ENCODE measurements around the gene F2RL3.
"Not testable (repeated sequence)": the region's sequence is repeated elsewhere in the genome, so short reads cannot be mapped to it uniquely, and the experiment has no call there.

Gene F2RL3

GRCh38 chr19:16922592-16922934, 33.8 kb downstream of the F2RL3 start:
- DNase-seq (ENCODE audit: low read depth in 2 of 2): no peak

DNA sequence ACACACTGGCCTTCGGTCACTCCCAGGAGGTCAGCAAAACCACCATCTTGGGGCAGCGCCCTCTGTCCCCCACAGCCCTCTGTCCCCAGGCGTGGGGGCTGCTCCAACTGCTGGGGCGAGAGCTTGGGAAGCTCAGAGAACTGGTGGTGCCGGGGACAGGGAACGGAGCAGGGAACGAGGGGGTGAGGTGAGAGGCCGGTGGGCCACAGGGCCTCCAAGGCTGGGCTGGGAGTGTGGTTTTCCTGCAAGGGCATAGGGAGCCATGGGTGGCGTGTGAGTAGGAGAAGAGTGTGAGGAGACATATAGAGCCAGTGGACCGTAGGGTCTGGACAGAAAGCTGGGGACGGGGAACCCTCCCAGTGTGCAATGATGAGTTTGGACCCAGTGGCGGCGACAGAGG, 34.1 kb downstream of the F2RL3 start:
- DNase-seq (ENCODE audit: low read depth in 2 of 2): no peak

DNA sequence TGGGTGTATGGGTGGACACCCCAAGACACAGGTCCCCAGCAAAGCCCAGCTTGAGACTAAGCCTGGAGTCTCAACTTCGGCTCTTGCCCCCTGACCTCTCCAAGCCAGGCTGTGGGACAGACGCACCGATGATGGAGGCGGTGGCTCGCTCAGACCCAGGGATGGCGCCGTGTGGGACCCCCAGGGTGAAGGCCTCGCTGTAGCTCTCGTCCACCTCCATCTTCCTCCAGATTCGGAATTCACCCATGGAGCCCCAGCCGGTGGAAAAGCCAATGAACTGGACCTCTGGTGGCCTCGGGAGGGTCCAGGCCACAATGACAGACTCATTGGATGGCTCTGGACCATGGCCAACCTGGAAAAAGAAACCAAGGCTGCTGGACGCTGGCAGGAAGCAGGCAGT, 39.1 kb downstream of the F2RL3 start:
- no peak for DNase-seq (ENCODE audit: low read depth in 2 of 2)

DNA sequence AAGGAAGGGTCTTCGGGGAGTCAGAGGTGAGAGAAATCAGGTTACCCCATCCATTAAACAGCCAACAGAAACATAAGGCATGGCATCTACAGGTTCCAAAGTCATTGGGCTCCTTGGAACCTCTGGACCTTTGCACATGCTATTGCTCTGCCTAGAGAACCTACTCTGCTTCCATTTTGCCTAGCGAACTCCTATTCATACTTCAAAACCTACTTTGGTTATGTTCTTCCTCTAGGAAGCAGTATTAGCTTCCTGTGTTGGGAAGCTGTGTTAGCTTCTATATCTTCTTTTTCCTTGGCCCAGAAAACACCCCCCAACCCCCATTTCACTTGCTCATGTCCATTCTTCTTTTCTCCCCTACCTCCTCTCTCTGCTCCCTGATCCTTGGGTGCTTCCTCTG, 39.6 kb downstream of the F2RL3 start:
- DNase-seq (ENCODE audit: low read depth in 2 of 2): no peak

DNA sequence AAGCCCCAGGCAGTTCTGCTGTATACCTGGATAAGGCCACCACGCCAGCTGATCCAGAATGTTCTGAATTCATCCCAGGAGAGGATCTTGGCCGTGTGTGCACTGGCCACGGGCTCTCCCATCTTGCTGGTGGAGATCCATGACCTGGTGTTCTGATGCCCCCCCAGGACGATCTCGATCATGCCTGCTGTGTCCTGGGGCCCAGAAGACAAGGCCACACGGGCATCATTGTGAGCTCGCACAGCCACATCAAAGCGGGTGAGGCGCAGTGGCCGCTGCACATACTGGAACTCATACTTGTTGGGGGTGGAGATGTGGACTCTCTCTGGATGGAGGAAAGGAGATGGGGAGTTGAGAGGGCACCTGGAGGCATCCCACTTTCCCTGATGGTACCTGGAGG, 40.1 kb downstream of the F2RL3 start:
- DNase-seq (ENCODE audit: low read depth in 2 of 2): no peak

DNA sequence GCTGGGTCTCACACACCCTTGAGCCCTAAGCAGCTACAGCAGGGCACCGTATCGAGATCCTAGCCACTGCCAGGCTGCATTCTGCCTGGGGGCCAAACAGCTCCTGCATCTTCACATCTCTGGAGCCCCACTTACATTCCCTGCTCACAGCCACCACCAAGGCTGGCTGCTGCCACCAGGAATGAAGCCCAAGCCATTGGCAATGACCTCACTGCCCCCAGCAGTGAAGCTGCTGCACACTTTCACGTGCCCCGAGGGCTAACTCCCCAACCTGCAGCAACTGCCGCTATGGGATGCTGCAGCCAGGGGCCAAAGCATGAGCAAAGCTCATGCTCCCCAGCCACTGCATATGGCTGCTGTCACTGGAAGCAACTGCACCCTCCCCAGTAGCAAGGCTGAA, 42.0 kb downstream of the F2RL3 start:
- DNase-seq (ENCODE audit: low read depth in 2 of 2): no peak

DNA sequence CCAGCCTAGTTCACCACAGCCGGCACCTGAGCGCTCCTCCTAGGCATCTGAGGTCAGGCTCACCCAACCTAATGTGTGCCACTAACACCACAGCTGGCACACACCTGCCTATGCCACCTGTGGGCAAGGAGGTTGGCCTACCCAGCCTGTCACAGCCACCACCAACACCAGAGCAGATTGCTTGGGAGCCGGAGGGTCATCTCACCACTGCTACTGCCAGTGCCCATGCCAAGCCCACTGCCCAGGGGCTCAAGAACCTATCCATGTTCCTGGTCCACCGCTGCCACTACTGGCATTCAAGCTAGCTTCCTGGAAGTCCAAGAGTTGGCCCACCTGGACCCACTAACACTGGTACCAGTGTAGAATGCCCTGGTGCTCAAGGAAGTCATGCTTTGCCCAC, 42.5 kb downstream of the F2RL3 start:
- DNase-seq (ENCODE audit: low read depth in 2 of 2): no peak

- DNase-seq (ENCODE audit: low read depth in 2 of 2): no peak
Observed at GRCh38 chr19:16934489-16934888, 45.7 kb downstream of the F2RL3 start.

- no peak for DNase-seq (ENCODE audit: low read depth in 2 of 2)
Observed at GRCh38 chr19:16936901-16937300, 48.1 kb downstream of the F2RL3 start.

DNA sequence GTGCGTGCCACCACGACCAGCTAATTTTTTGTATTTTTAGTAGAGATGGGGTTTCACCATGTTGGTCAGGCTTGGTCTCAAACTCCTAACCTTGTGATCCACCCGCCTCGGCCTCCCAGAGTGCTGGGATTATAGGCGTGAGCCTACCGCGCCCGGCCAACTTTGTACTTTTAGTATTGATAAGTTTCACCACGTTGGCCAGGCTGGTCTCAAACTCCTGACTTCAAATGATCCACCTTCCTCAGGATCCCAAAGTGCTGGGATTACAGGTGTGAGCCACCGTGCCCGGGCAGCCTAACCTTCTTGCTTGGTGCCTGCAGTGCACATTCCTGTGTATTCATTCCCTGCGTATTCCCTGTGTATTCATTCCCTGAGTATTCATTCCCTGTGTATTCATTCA, 49.0 kb downstream of the F2RL3 start:
- DNase-seq (ENCODE audit: low read depth in 2 of 2): not testable (repeated sequence)

DNA sequence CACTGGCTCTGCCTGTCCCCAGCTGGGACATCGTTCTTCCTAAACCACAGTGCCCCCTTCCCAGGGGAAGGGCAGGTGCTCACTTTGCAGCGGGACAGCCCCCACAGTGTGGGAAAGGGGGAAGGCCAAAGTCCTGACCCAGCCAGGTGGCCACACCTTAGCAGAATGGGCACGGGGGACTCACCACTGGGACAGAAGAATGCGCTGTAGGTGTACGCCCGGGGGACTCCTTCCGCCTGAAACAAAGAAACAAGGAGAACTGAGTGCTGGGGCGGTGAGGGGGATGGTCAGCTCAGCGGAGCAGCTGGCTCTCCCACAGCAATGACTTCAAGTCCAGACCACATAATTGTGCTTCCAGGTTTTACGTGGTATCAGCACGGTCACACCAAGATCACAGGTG, 49.4 kb downstream of the F2RL3 start:
- DNase-seq (ENCODE audit: low read depth in 2 of 2): no peak

DNA sequence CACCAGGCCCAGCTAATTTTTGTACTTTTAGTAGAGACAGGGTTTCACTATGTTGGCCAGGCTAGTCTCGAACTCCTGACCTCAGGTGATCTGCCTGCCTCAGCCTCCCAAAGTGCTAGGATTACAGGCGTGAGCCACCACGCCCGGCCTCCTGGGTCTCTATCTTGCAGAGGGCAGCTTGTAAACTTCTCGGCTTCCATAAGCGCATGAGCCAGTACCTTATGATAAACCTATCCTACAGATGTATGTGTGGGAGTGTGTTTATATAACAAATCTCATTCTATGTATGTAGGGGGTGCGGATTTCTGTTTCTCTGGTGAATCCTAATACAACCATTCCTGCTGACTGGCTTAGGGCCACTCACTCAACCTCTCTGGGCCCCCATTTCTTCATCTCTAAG, 51.3 kb downstream of the F2RL3 start:
- not testable (repeated sequence) for DNase-seq (ENCODE audit: low read depth in 2 of 2)

DNA sequence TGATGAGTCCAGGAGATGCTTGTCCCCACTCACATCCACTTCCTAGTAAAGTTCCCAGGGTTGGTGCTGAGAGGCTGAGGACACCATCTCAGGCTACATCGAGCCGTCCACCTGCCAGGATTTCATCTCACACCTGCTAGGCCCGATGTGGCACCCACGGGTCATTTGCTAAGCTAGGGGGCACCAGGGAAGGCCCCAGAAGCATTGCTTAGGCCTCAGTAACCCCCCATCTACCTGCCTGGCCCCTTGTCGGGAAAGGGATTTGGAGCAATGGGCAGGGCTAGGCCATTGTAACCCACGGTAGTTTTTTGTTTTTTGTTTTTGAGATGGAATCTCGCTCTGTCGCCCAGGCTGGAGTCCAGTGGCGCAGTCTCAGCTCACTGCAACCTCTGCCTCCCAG, 51.8 kb downstream of the F2RL3 start:
- DNase-seq (ENCODE audit: low read depth in 2 of 2): no peak
